H9 (cell line): ENCODE measurements around the gene PDCD4. TPM values are rescaled to one million over a fixed set of nuclear protein-coding genes. Genes with fewer than 3 reads are reported as not detected.

Source experiments
- DNase-seq: peaks from one replicate; pipeline ENCODE4 v3.0.0-alpha.2; 2017
- H2AFZ ChIP-seq: one replicate; pipeline ENCODE4 v1.6.1; 2013; ENCODE audit warnings: mild to moderate bottlenecking, low read length, control low read depth, moderate library complexity
- H2AK5ac ChIP-seq: 2 replicates; pipeline ENCODE4 v1.6.1; 2013; ENCODE audit warnings: low read length, control low read depth, mixed read lengths; ENCODE audit not compliant: insufficient read length
- H2BK120ac ChIP-seq: one replicate; pipeline ENCODE4 v1.6.1; 2013; ENCODE audit warnings: low read depth, mild to moderate bottlenecking, low read length, control low read depth, inconsistent platforms; ENCODE audit not compliant: poor library complexity, severe bottlenecking
- H2BK12ac ChIP-seq: 2 replicates; pipeline ENCODE4 v1.6.1; 2013; ENCODE audit warnings: low read length, control low read depth, mixed read lengths, low read depth; ENCODE audit not compliant: insufficient read length
- H2BK15ac ChIP-seq: 2 replicates; pipeline ENCODE4 v1.6.1; 2013; ENCODE audit warnings: low read depth, low read length, control low read depth
- H2BK20ac ChIP-seq: one replicate; pipeline ENCODE4 v1.6.1; 2013; ENCODE audit warnings: low read depth, mild to moderate bottlenecking, low read length, control low read depth, inconsistent platforms; ENCODE audit not compliant: poor library complexity, severe bottlenecking
- H2BK5ac ChIP-seq: 2 replicates; pipeline ENCODE4 v1.6.1; 2013; ENCODE audit warnings: low read length, control low read depth, mixed read lengths; ENCODE audit not compliant: insufficient read length
- H3K14ac ChIP-seq: 2 replicates; pipeline ENCODE4 v1.6.1; 2013; ENCODE audit warnings: low read length, control low read depth; ENCODE audit not compliant: insufficient read depth
- H3K18ac ChIP-seq: 2 replicates; pipeline ENCODE4 v1.6.1; 2013; ENCODE audit warnings: low read depth, mild to moderate bottlenecking, mixed read lengths, low read length, control low read depth; ENCODE audit not compliant: insufficient read length
- H3K23ac ChIP-seq: 2 replicates; pipeline ENCODE4 v1.6.1; 2013; ENCODE audit warnings: low read length, control low read depth, mixed read lengths, low read depth; ENCODE audit not compliant: insufficient read length
- H3K23me2 ChIP-seq: 2 replicates; pipeline ENCODE4 v1.6.1; 2013; ENCODE audit warnings: low read depth, mild to moderate bottlenecking, mixed read lengths, low read length, control low read depth; ENCODE audit not compliant: insufficient read length, poor library complexity, severe bottlenecking
- H3K27ac ChIP-seq: 2 replicates; pipeline ENCODE4 v1.5.1; 2013; ENCODE audit warnings: low read length, control low read depth, mixed read lengths, low read depth; ENCODE audit not compliant: insufficient read length
- H3K27me3 ChIP-seq: 2 replicates; pipeline ENCODE4 v1.6.1; 2013; ENCODE audit warnings: low read length, control low read depth, inconsistent platforms; ENCODE audit not compliant: insufficient read depth
- H3K4ac ChIP-seq: 2 replicates; pipeline ENCODE4 v1.6.1; 2013; ENCODE audit warnings: low read depth, mild to moderate bottlenecking, control low read depth, inconsistent platforms, low read length, moderate library complexity
- H3K4me1 ChIP-seq: 2 replicates; pipeline ENCODE4 v1.6.1; 2013; ENCODE audit warnings: low read length, control low read depth, inconsistent platforms; ENCODE audit not compliant: insufficient read depth
- H3K4me2 ChIP-seq: 2 replicates; pipeline ENCODE4 v1.6.1; 2013; ENCODE audit warnings: low read length, control low read depth, mixed read lengths; ENCODE audit not compliant: insufficient read length, insufficient read depth
- H3K56ac ChIP-seq: 2 replicates; pipeline ENCODE4 v1.6.1; 2013; ENCODE audit warnings: low read depth, mild to moderate bottlenecking, mixed read lengths, low read length, control low read depth; ENCODE audit not compliant: insufficient read length
- H3K79me1 ChIP-seq: 2 replicates; pipeline ENCODE4 v1.6.1; 2013; ENCODE audit warnings: low read depth, mild to moderate bottlenecking, moderate library complexity, low read length, control low read depth, inconsistent platforms; ENCODE audit not compliant: insufficient read depth, poor library complexity, severe bottlenecking
- H3K79me2 ChIP-seq: 2 replicates; pipeline ENCODE4 v1.6.1; 2013; ENCODE audit warnings: low read length, control low read depth, inconsistent platforms; ENCODE audit not compliant: insufficient read depth
- H3K9ac ChIP-seq: 2 replicates; pipeline ENCODE4 v1.6.1; 2013; ENCODE audit warnings: low read length, control low read depth, mixed read lengths; ENCODE audit not compliant: insufficient read length; ENCODE audit errors: extremely low read depth
- H3K9me3 ChIP-seq: one replicate; pipeline ENCODE4 v1.6.1; 2013; ENCODE audit warnings: low read depth, low read length, inconsistent platforms; ENCODE audit not compliant: control insufficient read depth
- H3T11ph ChIP-seq: one replicate; pipeline ENCODE4 v1.6.1; 2013; ENCODE audit warnings: mild to moderate bottlenecking, low read length, control low read depth, inconsistent platforms
- H4K20me1 ChIP-seq: one replicate; pipeline ENCODE4 v1.6.1; 2013; ENCODE audit not compliant: control insufficient read depth, insufficient read length, insufficient read depth
- H4K5ac ChIP-seq: 2 replicates; pipeline ENCODE4 v1.6.1; 2013; ENCODE audit warnings: low read depth, mild to moderate bottlenecking, mixed read lengths, low read length, control low read depth; ENCODE audit not compliant: insufficient read length
- H4K8ac ChIP-seq: replicated peaks from 2 replicates; pipeline ENCODE4 v1.6.1; 2013; ENCODE audit warnings: low read length, control low read depth, mixed read lengths, low read depth; ENCODE audit not compliant: insufficient read length
- H4K91ac ChIP-seq: 2 replicates; pipeline ENCODE4 v1.6.1; 2013; ENCODE audit warnings: low read depth, mild to moderate bottlenecking, moderate library complexity, mixed read lengths, low read length, control low read depth; ENCODE audit not compliant: insufficient read length
- H3K27ac Mint-ChIP-seq, 3 experiments: 2 replicates in 2 of 3; 3 replicates in 1 of 3; pipeline ENCODE4 v1.8.0; 2020 to 2021; ENCODE audit warnings: mixed read lengths in 3 of 3, mild to moderate bottlenecking in 1 of 3, moderate library complexity in 1 of 3
- H3K27me3 Mint-ChIP-seq: 2 replicates; pipeline ENCODE4 v1.8.0; 2021; ENCODE audit warnings: low read depth, mild to moderate bottlenecking, moderate library complexity, mixed read lengths
- H3K36me3 Mint-ChIP-seq, 3 experiments: 2 replicates in 2 of 3; 3 replicates in 1 of 3; pipeline ENCODE4 v1.8.0; 2020 to 2021; ENCODE audit warnings: low read depth in 3 of 3, mixed read lengths in 3 of 3; ENCODE audit not compliant: insufficient read depth in 1 of 3
- H3K4me1 Mint-ChIP-seq, 2 experiments: 2 replicates each; pipeline ENCODE4 v1.8.0; 2020; ENCODE audit warnings: mixed read lengths in 2 of 2
- H3K4me3 Mint-ChIP-seq, 2 experiments: 2 replicates in 1 of 2; 3 replicates in 1 of 2; pipeline ENCODE4 v1.8.0; 2020 to 2021; ENCODE audit warnings: mild to moderate bottlenecking in 2 of 2, mixed read lengths in 2 of 2, moderate library complexity in 1 of 2
- H3K9me3 Mint-ChIP-seq, 2 experiments: 2 replicates in 1 of 2; 3 replicates in 1 of 2; pipeline ENCODE4 v1.8.0; 2020; ENCODE audit warnings: mild to moderate bottlenecking in 2 of 2, mixed read lengths in 2 of 2, moderate library complexity in 1 of 2
- CTCF ChIP-seq: fragments of 200-600 bp; sonication (generic); conservative IDR thresholded peaks from 3 replicates; pipeline ENCODE4 v1.8.0; 2021; ENCODE audit warnings: antibody characterized with exemption, mild to moderate bottlenecking
- WGBS: extraction: QIAGEN DNeasy Blood & Tissue Kit; methylation state at CpG from one replicate; pipeline ENCODE4 v1.1.7; 2013; ENCODE audit warnings: missing lambda C conversion rate, low lambda C conversion rate, mixed read lengths; ENCODE audit not compliant: insufficient read length; ENCODE audit errors: extremely low coverage; 5-methylcytosine and 5-hydroxymethylcytosine counted together
- total RNA-seq: library from RNA; stranded (reverse); gene quantifications from 2 replicates; pipeline ENCODE4 v1.2.1, GENCODE V29; 2021

Gene PDCD4
- total RNA-seq, 1 experiment from 2014 or later, result 29.3 TPM

- no peaks in the 10 kb centered on the region for H3K79me1 ChIP-seq
- no peak overlapping the region for H3K56ac ChIP-seq
- no peak overlapping the region for H2AK5ac ChIP-seq
- no peak overlapping the region for H4K8ac ChIP-seq
- H3K27ac ChIP-seq, result no peak overlapping the region
- H3K36me3 Mint-ChIP-seq, result no peaks in the 10 kb centered on the region
- DNase-seq, result no peak
- no peak overlapping the region for H3T11ph ChIP-seq
- no peaks in the 10 kb centered on the region for H3K79me2 ChIP-seq
- H2AFZ ChIP-seq, result no peak overlapping the region
- H3K27me3 Mint-ChIP-seq, result no peaks in the 10 kb centered on the region
- no peak overlapping the region for H3K27ac Mint-ChIP-seq
- no peaks in the 10 kb centered on the region for H4K20me1 ChIP-seq
- H3K9ac ChIP-seq, result no peak overlapping the region
- H2BK20ac ChIP-seq, result no peak overlapping the region
- no peaks in the 10 kb centered on the region for H3K9me3 Mint-ChIP-seq
- no peak overlapping the region for H3K18ac ChIP-seq
- no peak overlapping the region for H2BK5ac ChIP-seq
- H4K5ac ChIP-seq, result no peak overlapping the region
- H3K4me2 ChIP-seq, result no peak overlapping the region
- H2BK15ac ChIP-seq, result no peak overlapping the region
- no peak overlapping the region; a peak in 1 of 5 replicates for H3K4me3 Mint-ChIP-seq
- H3K27me3 ChIP-seq, result no peaks in the 10 kb centered on the region
- no peak overlapping the region for H3K4ac ChIP-seq
- H2BK120ac ChIP-seq, result no peak overlapping the region
- no peak overlapping the region for H3K23ac ChIP-seq
- H3K4me1 Mint-ChIP-seq, result peaks cover 15 to 27% of the 10 kb centered on the region in 2 experiments
- H3K14ac ChIP-seq, result no peak overlapping the region
- no peak overlapping the region for H4K91ac ChIP-seq
- TF ChIP-seq CTCF, result no peak
- no peaks in the 10 kb centered on the region for H3K9me3 ChIP-seq
- no peaks in the 10 kb centered on the region; the same call in 1 of the 2 replicates for H3K4me1 ChIP-seq
- WGBS, result no CpG with 5 or more reads among the region's 5 CpGs
- no peaks in the 10 kb centered on the region for H3K23me2 ChIP-seq
- no peak overlapping the region for H2BK12ac ChIP-seq
Measured at GRCh38 chr10:110824660-110825059, 47.1 kb upstream of the PDCD4 start.
